ENCODE results near the gene IQSEC3. TPM values are rescaled to one million over a fixed set of nuclear protein-coding genes. Genes with fewer than 3 reads are reported as not detected.

The IQSEC3 gene
- total and polyA plus RNA-seq, 2 of the 13 experiments (the other 11 are each of a cell fraction or from before 2014, with no cell fraction given) = not detected

GRCh38 chr12:168763-169525 lies 102.4 kb downstream of the IQSEC3 start (continued):
- no peak for TF ChIP-seq ARID4A (CRISPR knock-in tag; IDR thresholded peaks at IDR 0.05; ENCODE audit: borderline replicate concordance)
- no peak for TF ChIP-seq SPEN (CRISPR knock-in tag; IDR thresholded peaks at IDR 0.05; ENCODE audit: low read depth)
- no peak for TF ChIP-seq ZSCAN5A (CRISPR knock-in tag; IDR thresholded peaks at IDR 0.05; ENCODE audit: borderline replicate concordance)
- no peak for TF ChIP-seq HNRNPH1 (optimal IDR thresholded peaks at IDR 0.05; ENCODE audit: low read depth, low read length)
- no peak for TF ChIP-seq ZFP1 (CRISPR knock-in tag; IDR thresholded peaks at IDR 0.05)
- TF ChIP-seq ZNF841 (CRISPR knock-in tag; IDR thresholded peaks at IDR 0.05; ENCODE audit: borderline replicate concordance) = no peak
- no peak for TF ChIP-seq ZBTB42 (CRISPR knock-in tag; IDR thresholded peaks at IDR 0.05)
- no peak for TF ChIP-seq CHD4 (IDR thresholded peaks at IDR 0.05; ENCODE audit: borderline replicate concordance, low read length)
